ENCODE results near the gene ARL6IP5.

Gene ARL6IP5

GRCh38 chr3:69137005-69137404, 52.3 kb downstream of the ARL6IP5 start:
- H3K4me3 ChIP-seq (ENCODE audit: low read depth, low read length), result no peak overlapping the region
- no peak for TF ChIP-seq CTCF (conservative IDR thresholded peaks at IDR 0.05; ENCODE audit: low read depth, low read length)
- DNase-seq (ENCODE audit: low read depth), result peak; percentile 60

GRCh38 chr3:69137412-69137811, 52.7 kb downstream of the ARL6IP5 start:
- no peak overlapping the region for H3K4me3 ChIP-seq (ENCODE audit: low read depth, low read length)
- no peak for DNase-seq (ENCODE audit: low read depth)
- no peak for TF ChIP-seq CTCF (conservative IDR thresholded peaks at IDR 0.05; ENCODE audit: low read depth, low read length)

GRCh38 chr3:69141313-69141712, 56.6 kb downstream of the ARL6IP5 start:
- no peak for DNase-seq (ENCODE audit: low read depth)

GRCh38 chr3:69142090-69142489, 57.4 kb downstream of the ARL6IP5 start:
- DNase-seq (ENCODE audit: low read depth), result peak; percentile 80
- H3K4me3 ChIP-seq (ENCODE audit: low read depth, low read length), result no peak overlapping the region
- no peak for TF ChIP-seq CTCF (conservative IDR thresholded peaks at IDR 0.05; ENCODE audit: low read depth, low read length)

More at GRCh38 chr3:69141313-69141712, 56.6 kb downstream of the ARL6IP5 start:
- TF ChIP-seq CTCF (conservative IDR thresholded peaks at IDR 0.05; ENCODE audit: low read depth, low read length), result no peak
- H3K4me3 ChIP-seq (ENCODE audit: low read depth, low read length), result no peak overlapping the region

- DNase-seq (ENCODE audit: low read depth), result no peak
- no peak overlapping the region for H3K4me3 ChIP-seq (ENCODE audit: low read depth, low read length)
- TF ChIP-seq CTCF (conservative IDR thresholded peaks at IDR 0.05; ENCODE audit: low read depth, low read length), result no peak
Measured at GRCh38 chr3:69142797-69143454, 58.2 kb downstream of the ARL6IP5 start.

GRCh38 chr3:69143612-69144011, 58.9 kb downstream of the ARL6IP5 start:
- DNase-seq (ENCODE audit: low read depth), result peak; percentile 30
- H3K4me3 ChIP-seq (ENCODE audit: low read depth, low read length), result no peak overlapping the region

More at GRCh38 chr3:69143612-69144011, 58.9 kb downstream of the ARL6IP5 start:
- TF ChIP-seq CTCF (conservative IDR thresholded peaks at IDR 0.05; ENCODE audit: low read depth, low read length), result no peak

Measured in choroid plexus epithelial cell (primary cell).